Psoas muscle (tissue), 8 donors: Measurements from ENCODE around the gene CCDC18. TPM values are rescaled to one million over a fixed set of nuclear protein-coding genes. Genes with fewer than 3 reads are reported as not detected.
"Not testable (repeated sequence)": the region's sequence is repeated elsewhere in the genome, so short reads cannot be mapped to it uniquely, and the experiment has no call there.

ENCODE experiments used
- ATAC-seq, 4 donors: fragments of 200-7000 bp; cut with Tn5 transposase; one replicate each; pipeline ENCODE4 v1.9.1; 2020; ENCODE audit warnings: moderate library complexity in 3 of 4, mild to moderate bottlenecking in 2 of 4
- DNase-seq, 2 donors: peaks; one replicate each; pipeline ENCODE4 v3.0.0-alpha.2; 2020
- H3K27ac ChIP-seq: fragments of 200-600 bp; one replicate; pipeline ENCODE4 v1.8.0; 2022
- H3K27me3 ChIP-seq, 3 donors: fragments of 200-600 bp in 1 of 3; one replicate each; pipeline versions ENCODE4 v1.6.1 to v1.8.0; 2013 to 2022; ENCODE audit warnings: low read length in 2 of 3, mild to moderate bottlenecking in 2 of 3, moderate library complexity in 1 of 3; ENCODE audit not compliant: insufficient read depth in 3 of 3
- H3K36me3 ChIP-seq, 2 donors: fragments of 200-600 bp in 1 of 2; one replicate each; pipeline versions ENCODE4 v1.6.1 to v1.8.0; 2013 to 2022; ENCODE audit warnings: low read depth in 1 of 2, mild to moderate bottlenecking in 1 of 2, moderate library complexity in 1 of 2; ENCODE audit not compliant: insufficient read depth in 1 of 2
- H3K4me1 ChIP-seq: fragments of 200-600 bp; one replicate; pipeline ENCODE4 v1.8.0; 2022
- H3K4me3 ChIP-seq: fragments of 200-600 bp; one replicate; pipeline ENCODE4 v1.8.0; 2022; ENCODE audit warnings: mild to moderate bottlenecking
- H3K9me3 ChIP-seq: fragments of 200-600 bp; one replicate; pipeline ENCODE4 v1.8.0; 2022
- CTCF ChIP-seq: fragments of 200-600 bp; IDR thresholded peaks from one replicate; pipeline ENCODE4 v1.8.0; 2022; ENCODE audit warnings: antibody characterized with exemption
- WGBS, 3 donors: extraction: QIAGEN DNeasy Blood & Tissue Kit; methylation state at CpG; one replicate each; pipeline versions ENCODE4 v1.1.6 to v1.1.7; 2013; 5-methylcytosine and 5-hydroxymethylcytosine counted together
- intact Hi-C, 2 donors: fragments of 100-400 bp; cut with DNase I; formaldehyde crosslinking; loops; one replicate each; pipeline versions ENCODE4 v1.11.0 to v1.14.2; 2022
- polyA plus RNA-seq, 3 donors: library from polyadenylated mRNA; stranded (reverse); fragments of 200-250 nt; gene quantifications; one replicate each; pipeline ENCODE4 v1.2.3, GENCODE V29; 2013
- total RNA-seq, 4 donors: library from RNA; stranded (reverse); fragmentation: NEBNext Ultra II Directional in 2 of 4; extraction: Animal tissue kit (Norgen Biotek cat#: 25700) in 2 of 4; gene quantifications; one replicate each; pipeline versions ENCODE4 v1.2.1 to v1.2.4, GENCODE V29; 2021 to 2023
- donor health status: healthy with polysubstance abuse.
- donor health status: DM: no; HTN: no; CAD: no; lungs with moderate emphysema.
- donor health status: Bipolar disorder and iron deficiency.
- donor health status: healthy.
- donor health status: DM: yes; HTN: yes; CAD: no.
- donor health status: DM: no; HTN: no; CAD: no.
- donor health status: DM: no; HTN: no; CAD: no.
- donor health status: DM: yes; HTN: yes; CAD: no.

CCDC18 gene
- total and polyA plus RNA-seq, 7 donors: 3.1 to 4.6 (median 4.0) TPM

DNA sequence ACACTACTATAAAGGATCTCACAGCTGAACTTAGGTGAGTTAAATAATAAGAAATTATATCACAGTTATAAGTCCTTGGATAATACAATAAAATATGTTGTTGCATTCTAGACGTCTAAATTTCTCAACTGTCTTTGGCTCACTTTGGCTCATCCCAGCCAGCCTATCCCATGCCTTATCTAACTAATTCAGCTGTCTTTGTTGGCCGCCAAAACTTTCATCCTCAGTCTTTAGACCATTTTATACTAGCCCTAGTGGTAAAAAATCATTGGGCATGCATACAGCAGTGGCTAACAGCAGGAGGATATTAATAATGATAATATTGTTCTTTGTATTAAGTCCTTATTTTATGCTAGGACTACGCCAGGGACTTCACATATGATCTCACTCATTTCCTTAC, 59.3 kb downstream of the CCDC18 start:
- Histone ChIP-seq H3K4me3 (no peak overlapping the region), H3K36me3 (peaks cover 0 to 16% of the 10 kb centered on the region in 2 donors), H3K27me3 (no peaks in the 10 kb centered on the region), H3K27ac (no peak overlapping the region), H3K4me1 (no peaks in the 10 kb centered on the region), H3K9me3 (no peaks in the 10 kb centered on the region)
- 80 to 90% (median 82%) methylated on average over 3 of the region's 3 CpGs for WGBS, 3 donors
- intact Hi-C loops: no loop called here
- TF ChIP-seq CTCF: no peak
- DNase-seq (no peak), ATAC-seq (no peak)

DNA sequence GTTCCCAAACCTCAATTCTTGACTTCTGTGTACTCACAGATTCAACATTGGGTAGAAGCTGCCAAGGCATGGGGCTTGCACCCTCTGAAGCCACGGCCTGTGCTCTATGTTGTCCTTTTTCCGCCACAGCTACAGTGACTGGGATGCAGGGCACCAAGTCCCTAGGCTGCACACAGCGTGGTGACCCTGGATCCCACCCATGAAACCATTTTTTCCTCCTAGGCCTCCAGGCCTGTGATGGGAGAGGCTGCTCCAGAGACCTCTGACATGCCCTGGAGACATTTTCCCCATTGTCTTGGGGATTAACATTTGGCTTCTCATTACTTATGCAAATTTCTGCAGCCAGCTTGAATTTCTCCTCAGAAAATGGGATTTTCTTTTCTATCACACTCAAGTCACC, 62.7 kb downstream of the CCDC18 start:
- H3K4me1 ChIP-seq, DNase-seq, ATAC-seq, H3K27ac ChIP-seq, H3K27me3 ChIP-seq, intact Hi-C loops, H3K9me3 ChIP-seq, H3K4me3 ChIP-seq: not testable (repeated sequence)
- 95 to 98% (median 98%) methylated on average over 3 of the region's 3 CpGs for WGBS, 3 donors
- peaks cover 0 to 16% of the 10 kb centered on the region in 2 donors for H3K36me3 ChIP-seq

DNA sequence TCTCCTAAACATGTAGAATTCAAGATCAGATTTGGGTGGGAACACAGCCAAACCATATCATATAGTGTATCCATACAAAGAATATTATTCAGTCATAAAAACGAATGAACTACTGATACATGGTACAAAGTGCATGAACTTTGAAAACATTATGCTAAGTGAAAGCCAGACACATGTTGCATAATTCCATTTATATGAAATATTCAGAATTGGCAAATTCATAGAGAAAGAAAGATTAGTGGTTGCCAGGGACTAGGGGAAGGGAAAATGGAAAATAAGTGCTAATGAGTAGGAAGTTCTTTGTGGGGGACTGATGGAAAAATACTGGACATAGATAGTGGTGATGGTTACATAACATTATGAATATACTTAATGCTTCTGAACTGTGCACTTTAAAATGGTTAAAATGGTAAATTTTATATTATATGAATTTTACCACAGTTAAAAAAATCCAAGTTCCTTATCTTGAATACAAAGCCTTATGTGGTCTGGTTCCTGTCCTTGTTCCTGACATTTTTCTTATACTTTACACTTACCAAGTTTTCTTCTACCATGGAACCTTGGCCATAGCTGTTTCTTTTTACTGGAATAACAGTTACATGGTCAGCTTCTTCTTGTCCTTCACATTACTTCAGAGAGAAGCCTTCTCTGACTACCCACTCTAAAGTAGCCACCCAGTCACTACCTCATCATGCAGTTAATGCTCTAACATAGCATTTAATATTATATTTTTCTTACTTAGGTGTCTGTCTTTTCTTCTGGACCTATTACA, 64.0 kb downstream of the CCDC18 start:
- no peak overlapping the region for H3K27ac ChIP-seq
- WGBS, 3 donors: 90 to 94% (median 90%) methylated on average over 1 of the region's 1 CpG
- ATAC-seq: no peak

GRCh38 chr1:93251966-93252365, 71.4 kb downstream of the CCDC18 start:
- H3K36me3 ChIP-seq: no peaks in the 10 kb centered on the region
- WGBS, 3 donors: 93 to 100% (median 98%) methylated on average over 1 of the region's 1 CpG
- intact Hi-C loops: no loop called here
- no peaks in the 10 kb centered on the region for H3K4me1 ChIP-seq
- DNase-seq: no peak
- no peak overlapping the region for H3K4me3 ChIP-seq
- H3K27me3 ChIP-seq: no peaks in the 10 kb centered on the region
- H3K9me3 ChIP-seq: peaks cover 9% of the 10 kb centered on the region
- no peak overlapping the region for H3K27ac ChIP-seq
- TF ChIP-seq CTCF: no peak
- no peak for ATAC-seq

More for the DNA sequence above, 64.0 kb downstream of the CCDC18 start:
- no peaks in the 10 kb centered on the region for H3K4me1 ChIP-seq
- DNase-seq: no peak
- intact Hi-C loops: no loop called here
- H3K36me3 ChIP-seq: peaks cover 0 to 12% of the 10 kb centered on the region in 2 donors
- no peak overlapping the region for H3K4me3 ChIP-seq
- H3K27me3 ChIP-seq: no peaks in the 10 kb centered on the region
- no peak for TF ChIP-seq CTCF
- H3K9me3 ChIP-seq: no peaks in the 10 kb centered on the region

GRCh38 chr1:93252598-93252997, 72.1 kb downstream of the CCDC18 start:
- ATAC-seq (no peak), DNase-seq (no peak)
- Histone ChIP-seq H3K36me3 (no peaks in the 10 kb centered on the region), H3K27ac (no peak overlapping the region), H3K27me3 (no peaks in the 10 kb centered on the region), H3K9me3 (peaks cover 9% of the 10 kb centered on the region), H3K4me1 (no peaks in the 10 kb centered on the region), H3K4me3 (no peak overlapping the region)
- intact Hi-C loops: no loop called here
- 93 to 96% (median 95%) methylated on average over 2 of the region's 2 CpGs for WGBS, 3 donors
- TF ChIP-seq CTCF: no peak
